Brain pericyte (primary cell): ENCODE measurements around the gene CAMK2D.

Experiments
- DNase-seq: peaks from one replicate; pipeline ENCODE4 v3.0.0-alpha.2; 2012; ENCODE audit warnings: low read depth, low spot score

The CAMK2D gene

GRCh38 chr4:113684534-113685091 is 76.9 kb downstream of the CAMK2D start:
- no peak for DNase-seq

GRCh38 chr4:113682730-113683537 is 78.6 kb downstream of the CAMK2D start:
- DNase-seq, result no peak

- DNase-seq, result no peak
Observed at GRCh38 chr4:113678641-113679040, 82.9 kb downstream of the CAMK2D start.

GRCh38 chr4:113677325-113677724 is 84.2 kb downstream of the CAMK2D start:
- no peak for DNase-seq

- no peak for DNase-seq
Observed at GRCh38 chr4:113675731-113676697, 85.5 kb downstream of the CAMK2D start.

GRCh38 chr4:113674733-113675132 is 86.8 kb downstream of the CAMK2D start:
- DNase-seq, result no peak

GRCh38 chr4:113674251-113674650 is 87.3 kb downstream of the CAMK2D start:
- no peak for DNase-seq

GRCh38 chr4:113673450-113673849 is 88.1 kb downstream of the CAMK2D start:
- DNase-seq, result no peak

GRCh38 chr4:113666386-113667114 is 95.0 kb downstream of the CAMK2D start:
- DNase-seq, result no peak

GRCh38 chr4:113665036-113665435 is 96.5 kb downstream of the CAMK2D start:
- DNase-seq, result no peak

GRCh38 chr4:113662581-113662980 is 99.0 kb downstream of the CAMK2D start:
- DNase-seq, result no peak

GRCh38 chr4:113659127-113659526 is 102.4 kb downstream of the CAMK2D start:
- DNase-seq, result no peak

- peak; percentile 36 for DNase-seq
Observed at GRCh38 chr4:113657586-113658233, 103.8 kb downstream of the CAMK2D start.

GRCh38 chr4:113653871-113654270 is 107.7 kb downstream of the CAMK2D start:
- DNase-seq, result no peak

GRCh38 chr4:113646442-113646822 is 115.1 kb downstream of the CAMK2D start:
- no peak for DNase-seq

GRCh38 chr4:113645771-113646441 is 115.6 kb downstream of the CAMK2D start:
- no peak for DNase-seq

- no peak for DNase-seq
Observed at GRCh38 chr4:113645288-113645687, 116.2 kb downstream of the CAMK2D start.

- no peak for DNase-seq
Observed at GRCh38 chr4:113644398-113644797, 117.1 kb downstream of the CAMK2D start.

- DNase-seq, result no peak
Observed at GRCh38 chr4:113643505-113643904, 118.0 kb downstream of the CAMK2D start.

GRCh38 chr4:113641025-113641431 is 120.5 kb downstream of the CAMK2D start:
- no peak for DNase-seq
